Cardiac muscle cell (in vitro differentiated cells and primary cell): Measurements from ENCODE around the gene ATP9B. TPM values are rescaled to one million over a fixed set of nuclear protein-coding genes. Genes with fewer than 3 reads are reported as not detected.

Source experiments
- DNase-seq, 2 donors: peaks; one replicate each; pipeline versions ENCODE4 v3.0.0 to v3.0.0-alpha.2; 2010 to 2017; ENCODE audit warnings: low read depth in 1 of 2, low spot score in 1 of 2
- H3K27ac ChIP-seq: fragments of 200-600 bp; sonication (generic); 2 replicates; pipeline ENCODE4 v1.5.1; 2016
- H3K27me3 ChIP-seq: fragments of 200-600 bp; sonication (generic); 2 replicates; pipeline ENCODE4 v1.6.0; 2016; ENCODE audit warnings: control low read depth
- H3K36me3 ChIP-seq: fragments of 200-600 bp; sonication (generic); 2 replicates; pipeline ENCODE4 v1.5.1; 2016; ENCODE audit warnings: control low read depth
- H3K4me1 ChIP-seq: fragments of 200-600 bp; sonication (generic); 2 replicates; pipeline ENCODE4 v1.8.1; 2017; ENCODE audit warnings: low read depth, mild to moderate bottlenecking, mixed run types
- H3K4me3 ChIP-seq: fragments of 200-600 bp; sonication (generic); 2 replicates; pipeline ENCODE4 v1.5.1; 2016; ENCODE audit warnings: mild to moderate bottlenecking
- H3K9me3 ChIP-seq: fragments of 200-600 bp; sonication (generic); 2 replicates; pipeline ENCODE4 v1.5.1; 2017; ENCODE audit warnings: low read depth, mild to moderate bottlenecking, control low read depth
- polyA plus RNA-seq: library from polyadenylated mRNA; unstranded; fragments of >200 nt; fragmentation: Nextera tagmentation; extraction: Ambion mirVana; gene quantifications from 2 replicates; pipeline ENCODE4 v1.2.1, GENCODE V29; 2016
- total RNA-seq: library from RNA; depleted of rRNA; stranded (reverse); fragments of >200 nt; gene quantifications from 2 replicates; pipeline ENCODE4 v1.2.3, GENCODE V29; 2016
- TF ChIP-seq, protein P1 (sequence below): IDR thresholded peaks from 2 replicates; pipeline ENCODE4 v1.5.1; 2012; ENCODE audit warnings: low read depth, mild to moderate bottlenecking, low read length

Gene ATP9B
- total and polyA plus RNA-seq, 2 experiments from 2014 or later: 14.1 to 14.2 TPM

DNA sequence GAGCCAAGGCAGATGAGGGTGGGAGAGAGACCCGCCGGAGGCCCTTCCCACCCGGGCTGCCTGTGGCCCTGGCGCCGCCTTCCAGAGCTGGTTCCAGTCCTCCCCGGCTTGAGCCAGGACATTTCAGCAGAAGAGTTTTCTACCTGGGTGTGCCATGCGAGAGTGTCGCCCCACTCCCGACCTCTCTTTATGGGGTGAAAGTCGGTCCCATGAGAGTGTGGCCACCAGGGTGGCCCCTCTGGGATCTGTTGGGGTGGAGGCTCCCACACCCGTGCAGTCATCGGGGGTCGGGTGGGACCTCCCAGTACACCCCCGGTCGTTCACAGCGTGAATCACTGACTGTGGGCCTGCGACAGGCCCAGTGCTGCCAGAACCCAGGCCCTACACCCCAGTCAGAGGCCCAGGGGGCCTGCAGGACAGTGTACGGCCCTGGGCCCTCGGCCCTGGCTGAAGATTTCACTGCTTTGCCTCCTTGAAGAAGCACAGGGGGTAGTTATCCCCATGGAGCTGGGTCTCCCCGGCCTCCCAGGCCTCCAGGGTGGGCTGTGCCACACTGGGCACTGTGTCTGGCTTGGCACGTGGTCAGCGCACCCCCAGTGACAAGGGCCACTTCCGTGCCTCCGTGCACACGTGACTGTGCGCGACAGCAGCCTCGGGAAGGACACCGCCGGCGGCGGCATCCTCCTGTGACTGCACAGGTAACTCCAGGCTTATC is 332.5 kb downstream of the ATP9B start:
- H3K4me1 ChIP-seq: peaks cover 3% of the 10 kb centered on the region
- no peak overlapping the region for H3K4me3 ChIP-seq
- TF ChIP-seq, protein P1, sequence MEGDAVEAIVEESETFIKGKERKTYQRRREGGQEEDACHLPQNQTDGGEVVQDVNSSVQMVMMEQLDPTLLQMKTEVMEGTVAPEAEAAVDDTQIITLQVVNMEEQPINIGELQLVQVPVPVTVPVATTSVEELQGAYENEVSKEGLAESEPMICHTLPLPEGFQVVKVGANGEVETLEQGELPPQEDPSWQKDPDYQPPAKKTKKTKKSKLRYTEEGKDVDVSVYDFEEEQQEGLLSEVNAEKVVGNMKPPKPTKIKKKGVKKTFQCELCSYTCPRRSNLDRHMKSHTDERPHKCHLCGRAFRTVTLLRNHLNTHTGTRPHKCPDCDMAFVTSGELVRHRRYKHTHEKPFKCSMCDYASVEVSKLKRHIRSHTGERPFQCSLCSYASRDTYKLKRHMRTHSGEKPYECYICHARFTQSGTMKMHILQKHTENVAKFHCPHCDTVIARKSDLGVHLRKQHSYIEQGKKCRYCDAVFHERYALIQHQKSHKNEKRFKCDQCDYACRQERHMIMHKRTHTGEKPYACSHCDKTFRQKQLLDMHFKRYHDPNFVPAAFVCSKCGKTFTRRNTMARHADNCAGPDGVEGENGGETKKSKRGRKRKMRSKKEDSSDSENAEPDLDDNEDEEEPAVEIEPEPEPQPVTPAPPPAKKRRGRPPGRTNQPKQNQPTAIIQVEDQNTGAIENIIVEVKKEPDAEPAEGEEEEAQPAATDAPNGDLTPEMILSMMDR: no peak
- no peak overlapping the region for H3K27ac ChIP-seq
- no peak for DNase-seq
- H3K9me3 ChIP-seq: no peaks in the 10 kb centered on the region
- no peaks in the 10 kb centered on the region for H3K36me3 ChIP-seq
- H3K27me3 ChIP-seq: peaks cover 32% of the 10 kb centered on the region

GRCh38 chr18:79402209-79402576 is 333.0 kb downstream of the ATP9B start:
- TF ChIP-seq, protein P1: no peak
- Histone ChIP-seq H3K36me3 (no peaks in the 10 kb centered on the region), H3K4me1 (peaks cover 3% of the 10 kb centered on the region), H3K27me3 (peaks cover 27% of the 10 kb centered on the region), H3K4me3 (no peak overlapping the region), H3K27ac (no peak overlapping the region), H3K9me3 (no peaks in the 10 kb centered on the region)
- no peak for DNase-seq

DNA sequence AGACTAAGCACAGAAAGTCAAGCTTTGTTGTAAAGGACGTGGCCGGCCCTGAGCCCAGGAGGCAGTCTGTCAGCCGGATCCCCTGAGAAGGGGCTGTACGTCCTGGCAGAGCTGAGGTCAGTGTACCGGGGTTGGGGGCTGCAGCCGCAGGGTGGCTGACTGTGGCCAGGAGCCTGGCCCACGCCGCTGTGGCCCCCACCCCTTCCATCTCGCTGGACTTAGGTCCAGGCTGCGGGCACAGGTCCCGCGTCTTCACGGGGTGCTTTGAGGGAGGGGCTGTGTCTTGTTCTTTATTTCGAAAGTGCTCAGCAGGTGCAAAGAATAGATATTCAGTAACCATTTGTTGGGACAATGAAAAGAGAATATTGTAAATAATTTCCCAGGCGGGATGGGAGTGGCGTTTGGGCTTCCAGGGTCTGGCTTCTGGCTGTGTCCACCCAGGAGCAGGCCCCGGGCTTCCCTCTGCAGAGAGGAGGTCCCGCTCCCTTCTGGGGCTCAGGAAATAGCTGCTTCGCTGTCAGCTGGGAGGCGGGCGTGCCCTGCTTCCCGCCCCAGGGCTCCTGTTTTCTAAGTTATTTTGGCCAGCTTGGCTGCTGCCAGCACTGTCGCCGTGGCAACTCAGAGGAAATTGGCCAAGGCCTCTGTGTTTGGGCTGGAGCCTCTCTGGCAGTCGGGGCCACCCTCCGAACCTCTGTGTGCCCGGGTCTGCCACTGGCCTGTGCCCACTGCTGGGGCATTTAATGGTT is 334.0 kb downstream of the ATP9B start:
- DNase-seq: peak in 1 of 2 donors; percentile 36
- Histone ChIP-seq H3K9me3 (no peaks in the 10 kb centered on the region), H3K4me1 (peaks cover 3% of the 10 kb centered on the region), H3K4me3 (no peak overlapping the region), H3K27ac (no peak overlapping the region), H3K27me3 (peaks cover 17% of the 10 kb centered on the region), H3K36me3 (no peaks in the 10 kb centered on the region)
- TF ChIP-seq, protein P1: no peak

GRCh38 chr18:79403723-79404566 is 334.8 kb downstream of the ATP9B start:
- H3K27ac ChIP-seq: no peak overlapping the region
- no peaks in the 10 kb centered on the region for H3K9me3 ChIP-seq
- no peaks in the 10 kb centered on the region for H3K36me3 ChIP-seq
- no peak for DNase-seq
- peaks cover 9% of the 10 kb centered on the region for H3K27me3 ChIP-seq
- H3K4me1 ChIP-seq: peaks cover 3% of the 10 kb centered on the region
- no peak overlapping the region for H3K4me3 ChIP-seq
- TF ChIP-seq, protein P1: no peak

GRCh38 chr18:79404567-79404910 is 335.3 kb downstream of the ATP9B start:
- TF ChIP-seq, protein P1: no peak
- Histone ChIP-seq H3K36me3 (no peaks in the 10 kb centered on the region), H3K27me3 (peaks cover 3% of the 10 kb centered on the region), H3K27ac (no peak overlapping the region), H3K9me3 (no peaks in the 10 kb centered on the region), H3K4me1 (peaks cover 2% of the 10 kb centered on the region), H3K4me3 (no peak overlapping the region)
- no peak for DNase-seq
